SK-N-SH (cell line): ENCODE measurements around the gene NUMBL. TPM values are rescaled to one million over a fixed set of nuclear protein-coding genes. Genes with fewer than 3 reads are reported as not detected.

ENCODE experiments used
- CTCF ChIA-PET: fragments of 300-600, 350-600 bp; formaldehyde crosslinking; extraction: SDS; loops from one replicate; lab custom pipeline; 2021; lab: Yijun Ruan, JAX
- POLR2A ChIA-PET: fragments of 350-600 bp; sonication (Branson Sonifier 250); formaldehyde crosslinking; extraction: SDS; loops from one replicate; lab custom pipeline; 2020; ENCODE audit warnings: antibody characterized with exemption, inconsistent platforms; lab: Yijun Ruan, JAX
- DNase-seq: peaks from one replicate; pipeline ENCODE4 v3.0.0; 2012
- H2AFZ ChIP-seq: fragments of 200-600 bp; sonication (generic); 2 replicates; pipeline ENCODE4 v1.8.1; 2016; ENCODE audit warnings: antibody characterized with exemption, mild to moderate bottlenecking, low read depth
- H3F3A ChIP-seq: fragments of 200-600 bp; sonication (generic); replicated peaks from 2 replicates; pipeline ENCODE3; 2016; ENCODE audit warnings: antibody characterized with exemption, mild to moderate bottlenecking; ENCODE audit not compliant: insufficient read depth
- H3K27ac ChIP-seq, 2 experiments: fragments of 200-500 bp in 1 of 2; fragments of 200-600 bp in 1 of 2; sonication (Bioruptor generic) in 1 of 2; sonication (generic), shearing (Covaris generic) in 1 of 2; 2 replicates each; pipeline versions ENCODE4 v1.5.1 to v1.6.1; 2014 to 2016; ENCODE audit warnings: low read depth in 2 of 2, inconsistent platforms in 1 of 2, low read length in 1 of 2, mild to moderate bottlenecking in 1 of 2, mixed read lengths in 1 of 2
- H3K27me3 ChIP-seq: fragments of 200-600 bp; sonication (generic), shearing (Covaris generic); 2 replicates; pipeline ENCODE4 v1.6.1; 2016; ENCODE audit warnings: mixed run types; ENCODE audit not compliant: insufficient read depth
- H3K36me3 ChIP-seq, 2 experiments: fragments of 200-500 bp in 1 of 2; fragments of 200-600 bp in 1 of 2; sonication (Bioruptor generic) in 1 of 2; sonication (generic) in 1 of 2; replicated peaks in 1 of 2; 2 replicates each; pipeline versions ENCODE3 to v1.5.1; 2014 to 2016; ENCODE audit warnings: low read length in 1 of 2, mild to moderate bottlenecking in 1 of 2; ENCODE audit not compliant: insufficient read depth in 2 of 2, control insufficient read depth in 1 of 2
- H3K4me1 ChIP-seq, 2 experiments: fragments of 200-500 bp in 1 of 2; fragments of 200-600 bp in 1 of 2; sonication (Bioruptor generic) in 1 of 2; sonication (generic), shearing (Covaris generic) in 1 of 2; 2 replicates each; pipeline versions ENCODE4 v1.5.1 to v1.6.1; 2014 to 2016; ENCODE audit warnings: low read depth in 1 of 2, low read length in 1 of 2, mixed run types in 1 of 2; ENCODE audit not compliant: insufficient read depth in 2 of 2, control insufficient read depth in 1 of 2
- H3K4me2 ChIP-seq: fragments of 200-600 bp; sonication (generic), shearing (Covaris generic); 2 replicates; pipeline ENCODE4 v1.6.1; 2017; ENCODE audit warnings: mixed run types
- H3K4me3 ChIP-seq, 2 experiments: fragments of 200-500 bp in 1 of 2; fragments of 200-600 bp in 1 of 2; sonication (Bioruptor generic) in 1 of 2; sonication (generic), shearing (Covaris generic) in 1 of 2; 2 replicates each; pipeline versions ENCODE4 v1.5.1 to v1.8.1; 2014 to 2016; ENCODE audit warnings: low read depth in 2 of 2, inconsistent platforms in 1 of 2, low read length in 1 of 2, mild to moderate bottlenecking in 1 of 2, mixed read lengths in 1 of 2, moderate library complexity in 1 of 2
- H3K79me2 ChIP-seq: fragments of 200-600 bp; sonication (generic); 2 replicates; pipeline ENCODE4 v1.8.1; 2017; ENCODE audit warnings: mild to moderate bottlenecking; ENCODE audit not compliant: insufficient read depth
- H3K9ac ChIP-seq: fragments of 200-600 bp; sonication (generic); 2 replicates; pipeline ENCODE4 v1.6.1; 2017; ENCODE audit warnings: mixed run types
- H3K9me2 ChIP-seq: fragments of 200-600 bp; sonication (generic); 2 replicates; pipeline ENCODE4 v1.6.1; 2017; ENCODE audit warnings: mixed run types
- H3K9me3 ChIP-seq: fragments of 200-600 bp; sonication (generic); 2 replicates; pipeline ENCODE4 v1.6.1; 2017; ENCODE audit warnings: mixed run types, mild to moderate bottlenecking, moderate library complexity
- H4K20me1 ChIP-seq: fragments of 200-600 bp; sonication (generic); 2 replicates; pipeline ENCODE4 v1.6.1; 2017; ENCODE audit warnings: mild to moderate bottlenecking, mixed run types; ENCODE audit not compliant: insufficient read depth
- EZH2phosphoT487 ChIP-seq: fragments of 200-600 bp; sonication (generic); IDR thresholded peaks from 2 replicates; pipeline ENCODE4 v1.6.1; 2017; ENCODE audit warnings: low read depth, mixed run types, mild to moderate bottlenecking, antibody characterized with exemption, moderate library complexity, borderline replicate concordance
- GATA2 ChIP-seq: sonication (generic); formaldehyde crosslinking; IDR thresholded peaks from 2 replicates; pipeline ENCODE4 v1.5.0; 2020; ENCODE audit warnings: mild to moderate bottlenecking, missing genetic modification reagents
- JUND ChIP-seq: IDR thresholded peaks from 2 replicates; pipeline ENCODE4 v1.4.0; 2012
- MAX ChIP-seq: IDR thresholded peaks from 2 replicates; pipeline ENCODE4 v1.4.0; 2012; ENCODE audit warnings: low read depth
- NRF1 ChIP-seq: IDR thresholded peaks from 2 replicates; pipeline ENCODE4 v1.6.1; 2012; ENCODE audit warnings: low read depth, mild to moderate bottlenecking, low read length
- RAD21 ChIP-seq: IDR thresholded peaks from 2 replicates; pipeline ENCODE4 v1.6.1; 2012; ENCODE audit warnings: mild to moderate bottlenecking, low read length
- RFX5 ChIP-seq: IDR thresholded peaks from 2 replicates; pipeline ENCODE4 v1.6.1; 2012; ENCODE audit warnings: mild to moderate bottlenecking, improper control_type of control experiment, low read length
- SMC3 ChIP-seq: IDR thresholded peaks from 2 replicates; pipeline ENCODE4 v1.6.1; 2012; ENCODE audit warnings: low read depth, low read length, improper control_type of control experiment
- TCF12 ChIP-seq: IDR thresholded peaks from 2 replicates; pipeline ENCODE4 v1.4.0; 2012
- TEAD4 ChIP-seq: IDR thresholded peaks from 2 replicates; pipeline ENCODE4 v1.4.0; 2012; ENCODE audit warnings: mild to moderate bottlenecking, borderline replicate concordance; ENCODE audit not compliant: insufficient read depth
- YY1 ChIP-seq: IDR thresholded peaks from 2 replicates; pipeline ENCODE4 v1.4.0; 2012; ENCODE audit warnings: low read depth, mild to moderate bottlenecking
- WGBS: methylation state at CpG from one replicate; pipeline ENCODE4 v1.1.6; 2017; ENCODE audit warnings: low lambda C conversion rate; 5-methylcytosine and 5-hydroxymethylcytosine counted together
- polyA plus RNA-seq, 3 experiments: library from polyadenylated mRNA; depleted of rRNA; stranded (reverse); fragments of >200 nt; gene quantifications; 2 replicates each; pipeline ENCODE4 v1.2.3, GENCODE V29; 2012
- TF ChIP-seq, protein P1 (sequence below): fragments of 200-600 bp; sonication (generic); IDR thresholded peaks from 2 replicates; pipeline ENCODE4 v1.6.1; 2017; ENCODE audit warnings: antibody characterized with exemption, mild to moderate bottlenecking, moderate library complexity

Gene NUMBL
- polyA plus RNA-seq, 1 of the 3 experiments (the other 2 are of a cell fraction) = 54.6 TPM

DNA sequence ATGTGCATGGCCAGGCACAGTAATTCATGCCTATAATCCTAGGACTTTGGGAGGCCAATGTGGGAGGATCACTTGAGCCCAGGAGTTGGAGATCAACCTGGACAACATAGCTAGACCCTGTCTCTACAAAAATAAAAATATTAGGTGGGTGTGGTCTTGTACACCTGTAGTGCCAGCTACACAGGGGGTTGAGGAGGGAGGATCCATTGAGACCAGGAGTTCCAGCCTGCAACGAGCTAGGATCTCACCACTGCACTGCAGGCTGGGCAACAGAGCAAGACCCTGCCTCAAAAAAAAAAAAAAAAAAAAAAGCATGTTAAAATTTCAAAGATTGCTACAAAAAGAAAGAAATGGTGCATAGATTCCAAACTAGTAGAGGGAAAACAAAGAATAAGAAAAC is 52.1 kb downstream of the NUMBL start:
- no peaks in the 10 kb centered on the region for H3K36me3 ChIP-seq
- no peaks in the 10 kb centered on the region for H3K9me3 ChIP-seq
- no peak overlapping the region for H3K4me2 ChIP-seq
- H4K20me1 ChIP-seq = no peaks in the 10 kb centered on the region
- ChIA-PET POLR2A (interaction anchor here (0.6 kb wide), 1 partner anchor 21 kb away, joined by 5 read pairs; no protein-coding TSS in a partner anchor), CTCF (interaction anchor here (0.6 to 1.6 kb wide), 5 partner anchors 25 to 1077 kb away, joined by 3 to 5 read pairs (median 3); no protein-coding TSS in a partner anchor)
- no peak overlapping the region for H2AFZ ChIP-seq
- DNase-seq = no peak
- no peaks in the 10 kb centered on the region for H3K27me3 ChIP-seq
- peaks cover 0 to 3% of the 10 kb centered on the region in 2 experiments; a peak in 1 of 4 replicates for H3K4me1 ChIP-seq
- no peak overlapping the region for H3K4me3 ChIP-seq
- WGBS = 21% methylated on average over 1 of the region's 1 CpG
- no peaks in the 10 kb centered on the region for H3K79me2 ChIP-seq
- TF ChIP-seq YY1 (no peak), TCF12 (no peak), EZH2phosphoT487 (no peak), GATA2 (no peak), TEAD4 (no peak), MAX (no peak), JUND (no peak), RFX5 (no peak), NRF1 (no peak), RAD21 (no peak)
- TF ChIP-seq, protein P1, sequence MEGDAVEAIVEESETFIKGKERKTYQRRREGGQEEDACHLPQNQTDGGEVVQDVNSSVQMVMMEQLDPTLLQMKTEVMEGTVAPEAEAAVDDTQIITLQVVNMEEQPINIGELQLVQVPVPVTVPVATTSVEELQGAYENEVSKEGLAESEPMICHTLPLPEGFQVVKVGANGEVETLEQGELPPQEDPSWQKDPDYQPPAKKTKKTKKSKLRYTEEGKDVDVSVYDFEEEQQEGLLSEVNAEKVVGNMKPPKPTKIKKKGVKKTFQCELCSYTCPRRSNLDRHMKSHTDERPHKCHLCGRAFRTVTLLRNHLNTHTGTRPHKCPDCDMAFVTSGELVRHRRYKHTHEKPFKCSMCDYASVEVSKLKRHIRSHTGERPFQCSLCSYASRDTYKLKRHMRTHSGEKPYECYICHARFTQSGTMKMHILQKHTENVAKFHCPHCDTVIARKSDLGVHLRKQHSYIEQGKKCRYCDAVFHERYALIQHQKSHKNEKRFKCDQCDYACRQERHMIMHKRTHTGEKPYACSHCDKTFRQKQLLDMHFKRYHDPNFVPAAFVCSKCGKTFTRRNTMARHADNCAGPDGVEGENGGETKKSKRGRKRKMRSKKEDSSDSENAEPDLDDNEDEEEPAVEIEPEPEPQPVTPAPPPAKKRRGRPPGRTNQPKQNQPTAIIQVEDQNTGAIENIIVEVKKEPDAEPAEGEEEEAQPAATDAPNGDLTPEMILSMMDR = no peak
- H3K9ac ChIP-seq = no peak overlapping the region
- H3F3A ChIP-seq = peaks cover 4% of the 10 kb centered on the region
- no peak overlapping the region for H3K27ac ChIP-seq
- H3K9me2 ChIP-seq = no peaks in the 10 kb centered on the region

- Histone ChIP-seq H3K9ac (no peak overlapping the region), H3K9me2 (no peaks in the 10 kb centered on the region), H3K4me2 (no peak overlapping the region), H3F3A (no peaks in the 10 kb centered on the region), H3K27me3 (no peaks in the 10 kb centered on the region), H3K4me1 (peaks cover 0 to 3% of the 10 kb centered on the region in 2 experiments; a peak in 1 of 4 replicates), H4K20me1 (no peaks in the 10 kb centered on the region), H3K27ac (no peak overlapping the region), H3K4me3 (no peak overlapping the region), H3K36me3 (no peaks in the 10 kb centered on the region), H3K9me3 (no peaks in the 10 kb centered on the region), H2AFZ (no peak overlapping the region), H3K79me2 (no peaks in the 10 kb centered on the region)
- DNase-seq = no peak
- WGBS = 64% methylated on average over 5 of the region's 5 CpGs
- TF ChIP-seq SMC3 = no peak
- ChIA-PET POLR2A (no interaction called here), CTCF (interaction anchor here (1.0 to 7.5 kb wide), 8 partner anchors 14 to 169 kb away, joined by 3 to 176 read pairs (median 22); partner anchors contain the start of genes BLVRB and LTBP4)
Observed at GRCh38 chr19:40633207-40633606, 57.2 kb downstream of the NUMBL start.
